SK-N-MC (cell line): ENCODE measurements around the gene ZPLD1.

Source experiments
- EZH2 ChIP-seq: fragments of 200-600 bp; sonication (generic); IDR thresholded peaks from one replicate; pipeline ENCODE4 v1.6.1; 2017; ENCODE audit warnings: antibody characterized with exemption
- FOXP2 ChIP-seq: optimal IDR thresholded peaks from 2 replicates; pipeline ENCODE3; 2011; ENCODE audit warnings: mild to moderate bottlenecking, moderate library complexity; ENCODE audit not compliant: insufficient read depth; ENCODE audit errors: extremely low read length, control extremely low read depth
- POLR2AphosphoS5 ChIP-seq: IDR thresholded peaks from 2 replicates; pipeline ENCODE4 v1.6.1; 2012; ENCODE audit warnings: mild to moderate bottlenecking, low read depth, low read length, borderline replicate concordance

DNA sequence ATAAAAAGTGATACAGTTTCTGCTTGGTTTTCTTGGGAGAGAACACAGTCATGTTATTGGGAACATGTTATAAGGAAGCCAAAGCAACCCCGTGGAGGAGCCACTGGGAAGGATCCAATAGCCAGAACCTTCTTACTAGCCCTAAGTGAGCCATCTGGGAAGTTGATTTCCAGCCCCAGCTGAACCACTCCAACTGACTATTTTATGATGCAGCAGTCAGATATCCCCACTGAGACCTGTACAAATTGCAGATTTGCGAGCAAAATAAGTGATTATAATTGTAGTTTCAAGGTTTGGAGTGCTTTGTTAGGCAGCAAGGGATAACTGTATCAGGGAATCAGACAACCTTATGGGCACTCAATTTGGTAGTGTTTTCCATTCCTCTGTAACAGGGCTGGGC lies 43.3 kb upstream of the ZPLD1 start:
- TF ChIP-seq POLR2AphosphoS5 (no peak), EZH2 (no peak), FOXP2 (no peak)
